ENCODE measurements around the gene GLS.
"Not testable (repeated sequence)": the region's sequence is repeated elsewhere in the genome, so short reads cannot be mapped to it uniquely, and the experiment has no call there.

Gene GLS

DNA sequence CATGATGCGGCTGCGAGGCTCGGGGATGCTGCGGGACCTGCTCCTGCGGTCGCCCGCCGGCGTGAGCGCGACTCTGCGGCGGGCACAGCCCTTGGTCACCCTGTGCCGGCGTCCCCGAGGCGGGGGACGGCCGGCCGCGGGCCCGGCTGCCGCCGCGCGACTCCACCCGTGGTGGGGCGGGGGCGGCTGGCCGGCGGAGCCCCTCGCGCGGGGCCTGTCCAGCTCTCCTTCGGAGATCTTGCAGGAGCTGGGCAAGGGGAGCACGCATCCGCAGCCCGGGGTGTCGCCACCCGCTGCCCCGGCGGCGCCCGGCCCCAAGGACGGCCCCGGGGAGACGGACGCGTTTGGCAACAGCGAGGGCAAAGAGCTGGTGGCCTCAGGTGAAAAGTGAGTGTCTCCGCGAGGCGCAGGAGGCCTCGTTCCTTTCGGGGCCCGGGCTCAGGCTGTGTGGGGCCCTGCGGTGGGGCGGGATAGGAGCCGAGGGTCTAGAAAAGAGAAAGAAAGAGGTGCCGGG lies 520 bp downstream of the GLS start:
- Histone ChIP-seq H4K20me1 (ENCODE audit: insufficient read depth, low read length) (peaks cover 29% of the 10 kb centered on the region), H3K4me2 (ENCODE audit: low read length) (peak overlapping the region; percentile 93), H3K4me3 (ENCODE audit: low read length) (peak overlapping the region; percentile 80), H3K9me3 (ENCODE audit: insufficient read depth, low read length) (no peaks in the 10 kb centered on the region), H3K27me3 (ENCODE audit: low read depth, low read length) (no peaks in the 10 kb centered on the region), H3K79me2 (ENCODE audit: low read length) (peaks cover 59% of the 10 kb centered on the region), H3K36me3 (replicated peaks; ENCODE audit: low read depth, low read length) (peaks cover 29% of the 10 kb centered on the region), H3K9ac (ENCODE audit: low read length) (peak overlapping the region; percentile 91), H3K27ac (ENCODE audit: low read length) (peak overlapping the region; percentile 96), H3K4me1 (ENCODE audit: low read length) (peaks cover 32% of the 10 kb centered on the region), H2AFZ (ENCODE audit: low read depth, low read length) (no peak overlapping the region)
- TF ChIP-seq, protein P1, sequence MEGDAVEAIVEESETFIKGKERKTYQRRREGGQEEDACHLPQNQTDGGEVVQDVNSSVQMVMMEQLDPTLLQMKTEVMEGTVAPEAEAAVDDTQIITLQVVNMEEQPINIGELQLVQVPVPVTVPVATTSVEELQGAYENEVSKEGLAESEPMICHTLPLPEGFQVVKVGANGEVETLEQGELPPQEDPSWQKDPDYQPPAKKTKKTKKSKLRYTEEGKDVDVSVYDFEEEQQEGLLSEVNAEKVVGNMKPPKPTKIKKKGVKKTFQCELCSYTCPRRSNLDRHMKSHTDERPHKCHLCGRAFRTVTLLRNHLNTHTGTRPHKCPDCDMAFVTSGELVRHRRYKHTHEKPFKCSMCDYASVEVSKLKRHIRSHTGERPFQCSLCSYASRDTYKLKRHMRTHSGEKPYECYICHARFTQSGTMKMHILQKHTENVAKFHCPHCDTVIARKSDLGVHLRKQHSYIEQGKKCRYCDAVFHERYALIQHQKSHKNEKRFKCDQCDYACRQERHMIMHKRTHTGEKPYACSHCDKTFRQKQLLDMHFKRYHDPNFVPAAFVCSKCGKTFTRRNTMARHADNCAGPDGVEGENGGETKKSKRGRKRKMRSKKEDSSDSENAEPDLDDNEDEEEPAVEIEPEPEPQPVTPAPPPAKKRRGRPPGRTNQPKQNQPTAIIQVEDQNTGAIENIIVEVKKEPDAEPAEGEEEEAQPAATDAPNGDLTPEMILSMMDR (IDR thresholded peaks at IDR 0.05; ENCODE audit: low read depth, low read length): no peak
- TF ChIP-seq EZH2phosphoT487 (IDR thresholded peaks at IDR 0.05; ENCODE audit: low read depth): no peak

DNA sequence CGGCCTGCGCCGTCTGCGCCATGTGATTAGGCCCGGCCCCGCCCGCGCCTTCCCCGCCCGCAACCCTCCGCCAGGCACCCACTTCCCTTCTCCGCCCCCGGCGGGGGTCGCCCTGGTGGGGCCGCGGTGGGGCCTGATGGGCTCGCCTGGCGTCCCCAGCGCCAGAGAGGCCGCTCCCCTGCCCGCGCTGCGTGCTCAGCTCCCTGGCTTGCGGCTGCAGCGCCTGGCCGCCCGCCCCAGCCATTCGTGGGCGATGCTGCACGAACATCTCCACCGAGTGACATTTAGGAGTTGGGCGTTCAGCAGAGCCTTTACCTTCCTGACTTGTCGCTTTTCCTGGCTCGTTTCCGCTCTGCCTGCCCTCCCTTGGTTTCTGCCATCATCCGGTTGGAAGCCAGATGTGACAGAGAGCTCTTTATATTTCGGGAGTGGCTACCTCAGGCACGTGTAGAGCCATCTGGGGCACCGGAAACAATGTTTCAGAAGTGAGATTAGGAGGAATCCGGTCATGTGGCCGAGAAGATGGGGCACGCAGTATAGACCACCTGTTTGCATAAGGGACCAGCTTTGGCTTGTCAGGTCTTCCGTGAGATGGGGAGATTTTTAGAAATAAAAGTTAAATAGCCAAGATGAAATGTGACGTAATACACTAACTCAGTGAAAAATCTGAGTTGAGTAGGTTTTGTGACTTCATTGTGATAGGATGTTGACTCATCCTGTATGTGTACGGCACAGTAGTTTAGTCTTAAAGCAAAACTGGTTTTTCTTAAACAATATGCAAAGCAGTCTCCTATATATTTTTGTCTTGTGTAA lies 1.2 kb downstream of the GLS start:
- no peak overlapping the region for H2AFZ ChIP-seq (ENCODE audit: low read depth, low read length)
- peak overlapping the region; percentile 96 for H3K27ac ChIP-seq (ENCODE audit: low read length)
- H3K79me2 ChIP-seq (ENCODE audit: low read length): peaks cover 66% of the 10 kb centered on the region
- peaks cover 29% of the 10 kb centered on the region for H4K20me1 ChIP-seq (ENCODE audit: insufficient read depth, low read length)
- no peaks in the 10 kb centered on the region for H3K9me3 ChIP-seq (ENCODE audit: insufficient read depth, low read length)
- TF ChIP-seq EZH2phosphoT487 (IDR thresholded peaks at IDR 0.05; ENCODE audit: low read depth): no peak
- TF ChIP-seq, protein P1 (IDR thresholded peaks at IDR 0.05; ENCODE audit: low read depth, low read length): no peak
- peak overlapping the region; percentile 91 for H3K9ac ChIP-seq (ENCODE audit: low read length)
- H3K4me1 ChIP-seq (ENCODE audit: low read length): peaks cover 38% of the 10 kb centered on the region
- peak overlapping the region; percentile 80 for H3K4me3 ChIP-seq (ENCODE audit: low read length)
- peaks cover 32% of the 10 kb centered on the region for H3K36me3 ChIP-seq (replicated peaks; ENCODE audit: low read depth, low read length)
- H3K4me2 ChIP-seq (ENCODE audit: low read length): peak overlapping the region; percentile 93
- no peaks in the 10 kb centered on the region for H3K27me3 ChIP-seq (ENCODE audit: low read depth, low read length)

DNA sequence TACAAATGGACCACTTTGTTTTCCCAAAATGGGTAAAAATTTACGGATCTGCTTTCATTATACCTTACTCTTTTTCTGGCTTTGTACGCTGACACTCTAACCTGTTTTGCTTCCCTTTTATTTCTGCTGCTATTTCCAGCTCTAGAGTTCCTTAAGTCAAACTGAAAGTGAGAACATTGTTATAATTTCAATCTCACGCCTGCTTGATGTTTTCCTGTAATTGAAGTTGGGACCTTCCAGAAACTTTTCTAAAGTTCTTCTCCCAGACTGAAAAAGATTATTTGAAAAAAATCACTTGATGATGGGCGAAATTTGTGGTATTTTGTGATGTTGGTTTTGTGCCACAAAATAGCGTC lies 1.8 kb downstream of the GLS start:
- peaks cover 42% of the 10 kb centered on the region for H3K4me1 ChIP-seq (ENCODE audit: low read length)
- H3K27me3 ChIP-seq (ENCODE audit: low read depth, low read length): no peaks in the 10 kb centered on the region
- H3K9me3 ChIP-seq (ENCODE audit: insufficient read depth, low read length): no peaks in the 10 kb centered on the region
- H3K4me2 ChIP-seq (ENCODE audit: low read length): peak overlapping the region; percentile 93
- no peak overlapping the region for H2AFZ ChIP-seq (ENCODE audit: low read depth, low read length)
- H3K4me3 ChIP-seq (ENCODE audit: low read length): peak overlapping the region; percentile 80
- H3K9ac ChIP-seq (ENCODE audit: low read length): peak overlapping the region; percentile 91
- H3K36me3 ChIP-seq (replicated peaks; ENCODE audit: low read depth, low read length): peaks cover 33% of the 10 kb centered on the region
- peak overlapping the region; percentile 96 for H3K27ac ChIP-seq (ENCODE audit: low read length)
- peaks cover 30% of the 10 kb centered on the region for H4K20me1 ChIP-seq (ENCODE audit: insufficient read depth, low read length)
- peaks cover 72% of the 10 kb centered on the region for H3K79me2 ChIP-seq (ENCODE audit: low read length)
- TF ChIP-seq EZH2phosphoT487 (IDR thresholded peaks at IDR 0.05; ENCODE audit: low read depth): no peak
- TF ChIP-seq, protein P1 (IDR thresholded peaks at IDR 0.05; ENCODE audit: low read depth, low read length): no peak

DNA sequence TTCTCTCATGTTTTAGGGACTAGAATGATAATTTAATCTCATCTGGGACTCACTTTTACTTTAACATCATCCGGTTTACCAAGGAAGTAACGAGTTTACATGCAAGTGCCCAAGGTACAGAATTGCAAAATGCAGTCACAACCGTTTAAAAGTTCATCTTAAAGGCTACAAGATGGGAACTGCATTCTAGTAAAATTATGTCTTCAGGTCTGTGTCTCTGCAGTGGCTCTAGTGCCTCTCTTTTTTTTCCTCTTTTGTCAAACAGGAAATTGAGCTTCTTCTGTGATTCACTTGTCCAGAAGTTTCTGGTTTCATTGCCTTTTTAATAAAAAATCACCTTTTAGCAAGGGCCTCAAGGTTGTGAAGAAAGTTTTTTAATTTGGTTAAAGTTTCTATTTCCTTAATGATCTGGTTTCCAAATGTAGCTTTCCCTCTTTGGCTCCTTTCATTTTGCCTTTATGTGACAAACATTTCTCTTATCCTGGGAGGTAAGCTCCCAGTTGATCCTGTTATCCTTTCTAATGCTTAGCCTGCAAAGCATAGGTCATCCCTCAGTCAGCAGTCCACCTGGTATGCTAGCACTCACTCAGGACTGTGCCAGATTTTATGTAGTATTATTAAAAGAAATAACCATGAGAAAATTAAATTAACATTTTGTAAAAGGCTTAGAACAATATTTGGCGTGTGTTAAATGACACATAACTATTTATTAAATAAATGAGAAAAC lies 2.4 kb downstream of the GLS start:
- peak overlapping the region; percentile 96 for H3K27ac ChIP-seq (ENCODE audit: low read length)
- no peaks in the 10 kb centered on the region for H3K27me3 ChIP-seq (ENCODE audit: low read depth, low read length)
- TF ChIP-seq EZH2phosphoT487 (IDR thresholded peaks at IDR 0.05; ENCODE audit: low read depth): no peak
- TF ChIP-seq, protein P1 (IDR thresholded peaks at IDR 0.05; ENCODE audit: low read depth, low read length): no peak
- H3K4me1 ChIP-seq (ENCODE audit: low read length): peaks cover 49% of the 10 kb centered on the region
- H3K9ac ChIP-seq (ENCODE audit: low read length): peak overlapping the region; percentile 91
- H3K36me3 ChIP-seq (replicated peaks; ENCODE audit: low read depth, low read length): peaks cover 39% of the 10 kb centered on the region
- H3K9me3 ChIP-seq (ENCODE audit: insufficient read depth, low read length): no peaks in the 10 kb centered on the region
- H3K4me3 ChIP-seq (ENCODE audit: low read length): peak overlapping the region; percentile 80
- no peak overlapping the region for H2AFZ ChIP-seq (ENCODE audit: low read depth, low read length)
- H4K20me1 ChIP-seq (ENCODE audit: insufficient read depth, low read length): peaks cover 37% of the 10 kb centered on the region
- peak overlapping the region; percentile 93 for H3K4me2 ChIP-seq (ENCODE audit: low read length)
- peaks cover 78% of the 10 kb centered on the region for H3K79me2 ChIP-seq (ENCODE audit: low read length)

DNA sequence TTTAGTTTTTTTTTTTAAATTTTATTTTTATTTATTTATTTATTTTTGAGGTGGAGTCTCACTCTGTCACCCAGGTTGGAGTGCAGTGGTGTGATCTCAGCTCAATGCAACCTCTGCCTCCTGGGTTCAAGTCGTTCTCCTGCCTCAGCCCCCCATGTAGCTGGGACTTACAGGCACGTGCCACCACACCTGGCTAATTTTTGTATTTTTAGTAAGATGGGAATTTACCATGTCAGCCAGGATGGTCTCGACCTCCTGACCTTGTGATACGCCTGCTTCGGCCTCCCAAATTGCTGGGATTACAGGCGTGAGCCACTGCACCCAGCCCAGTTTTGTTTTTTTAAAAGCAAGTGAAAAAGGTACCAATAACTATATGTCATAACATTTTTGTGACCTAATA lies 5.2 kb downstream of the GLS start:
- Histone ChIP-seq H3K4me2 (ENCODE audit: low read length) (peak overlapping the region; percentile 77), H3K4me3 (ENCODE audit: low read length) (peak overlapping the region; percentile 62), H3K27ac (ENCODE audit: low read length) (peak overlapping the region; percentile 96), H4K20me1 (ENCODE audit: insufficient read depth, low read length) (peaks cover 64% of the 10 kb centered on the region), H3K79me2 (ENCODE audit: low read length) (peaks cover 100% of the 10 kb centered on the region), H3K36me3 (replicated peaks; ENCODE audit: low read depth, low read length) (peaks cover 43% of the 10 kb centered on the region), H3K4me1 (ENCODE audit: low read length) (peaks cover 68% of the 10 kb centered on the region), H3K9ac (ENCODE audit: low read length) (peak overlapping the region; percentile 29; the same call in 1 of the 2 replicates)
- H3K9me3 ChIP-seq (ENCODE audit: insufficient read depth, low read length); H2AFZ ChIP-seq (ENCODE audit: low read depth, low read length); H3K27me3 ChIP-seq (ENCODE audit: low read depth, low read length): not testable (repeated sequence)
